Muscle layer of colon (tissue), 2 donors: ENCODE data around the gene ALDH3A2.

Source experiments
- H3K27ac ChIP-seq: one replicate; pipeline ENCODE4 v1.7.0; 2013; ENCODE audit warnings: low read depth, mild to moderate bottlenecking, low read length, moderate library complexity
- H3K27me3 ChIP-seq, 2 donors: one replicate each; pipeline ENCODE4 v1.7.0; 2013; ENCODE audit warnings: low read length in 2 of 2, mild to moderate bottlenecking in 2 of 2; ENCODE audit not compliant: insufficient read depth in 2 of 2, control insufficient read depth in 1 of 2
- H3K36me3 ChIP-seq: one replicate; pipeline ENCODE4 v1.7.0; 2013; ENCODE audit warnings: mild to moderate bottlenecking, low read length; ENCODE audit not compliant: insufficient read depth
- H3K4me1 ChIP-seq: one replicate; pipeline ENCODE4 v1.7.0; 2013; ENCODE audit warnings: mild to moderate bottlenecking, low read length; ENCODE audit not compliant: insufficient read depth
- H3K4me3 ChIP-seq, 2 donors: one replicate each; pipeline ENCODE4 v1.7.0; 2013; ENCODE audit warnings: low read length in 2 of 2, low read depth in 1 of 2, mild to moderate bottlenecking in 1 of 2, moderate library complexity in 1 of 2
- H3K9ac ChIP-seq: one replicate; pipeline ENCODE4 v1.7.0; 2013; ENCODE audit warnings: low read length
- H3K9me3 ChIP-seq: one replicate; pipeline ENCODE4 v1.7.0; 2013; ENCODE audit warnings: mild to moderate bottlenecking, low read length
- donor health status: abdominal sarcoma.
- donor health status: Adenocarcinoma of cecum.

ALDH3A2 gene

DNA sequence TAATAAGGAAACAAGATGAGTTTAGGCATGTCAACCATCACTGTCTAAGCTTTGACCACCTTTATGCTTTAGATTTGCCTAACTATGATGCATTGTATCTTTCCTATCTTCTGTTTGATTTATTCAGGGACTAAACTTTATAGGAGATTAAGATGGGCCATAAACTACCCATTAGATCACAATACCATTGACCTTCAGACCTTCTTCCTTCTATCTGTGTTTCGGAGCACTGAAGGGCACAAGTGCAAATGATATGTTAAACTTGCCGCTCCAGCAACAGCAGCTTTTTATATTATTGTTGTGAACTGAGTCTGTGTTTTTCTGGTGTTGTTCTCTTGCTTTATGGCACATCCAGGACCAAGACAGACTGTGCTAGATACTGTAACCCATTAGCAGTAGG, 16.6 kb upstream of the ALDH3A2 start:
- no peak overlapping the region for H3K4me3 ChIP-seq
- no peaks in the 10 kb centered on the region for H3K27me3 ChIP-seq
- H3K9me3 ChIP-seq, result no peaks in the 10 kb centered on the region
- no peak overlapping the region for H3K27ac ChIP-seq
- no peaks in the 10 kb centered on the region for H3K36me3 ChIP-seq
- no peaks in the 10 kb centered on the region for H3K4me1 ChIP-seq
- no peak overlapping the region for H3K9ac ChIP-seq

DNA sequence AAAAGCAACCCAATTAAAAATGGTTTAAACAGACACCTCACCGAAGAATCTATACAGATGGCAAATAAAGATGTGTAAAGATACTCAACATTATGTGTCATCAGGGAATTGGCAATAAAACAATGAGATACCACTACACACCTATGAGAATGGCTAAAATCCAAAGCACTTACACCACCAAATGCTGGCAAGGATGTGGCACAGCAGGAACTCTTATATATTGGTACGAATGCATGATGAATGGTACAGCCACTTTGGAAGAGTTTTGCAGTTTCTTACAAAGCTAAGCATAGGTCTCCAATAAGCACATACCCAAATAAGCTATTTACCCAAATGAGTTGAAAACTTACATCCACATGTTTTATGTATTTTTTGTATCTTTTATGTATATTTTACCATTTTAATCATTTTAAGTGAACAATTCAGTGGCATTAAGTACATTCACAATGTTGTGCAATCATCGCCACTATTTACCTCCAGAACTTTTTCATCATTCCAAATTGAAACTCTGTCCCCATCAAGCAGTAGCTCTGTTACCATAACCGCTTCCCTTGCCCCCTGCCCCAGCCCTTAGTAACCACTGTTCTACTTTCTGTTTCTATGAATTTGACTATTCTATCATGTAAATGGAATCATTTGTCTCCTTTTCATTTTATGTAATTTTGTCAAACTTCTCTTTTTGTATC, 6.7 kb upstream of the ALDH3A2 start:
- H3K9me3 ChIP-seq, result no peaks in the 10 kb centered on the region
- H3K9ac ChIP-seq, result no peak overlapping the region
- no peak overlapping the region for H3K4me3 ChIP-seq
- no peak overlapping the region for H3K27ac ChIP-seq
- H3K36me3 ChIP-seq, result no peaks in the 10 kb centered on the region
- no peaks in the 10 kb centered on the region for H3K27me3 ChIP-seq
- H3K4me1 ChIP-seq, result peaks cover 12% of the 10 kb centered on the region

DNA sequence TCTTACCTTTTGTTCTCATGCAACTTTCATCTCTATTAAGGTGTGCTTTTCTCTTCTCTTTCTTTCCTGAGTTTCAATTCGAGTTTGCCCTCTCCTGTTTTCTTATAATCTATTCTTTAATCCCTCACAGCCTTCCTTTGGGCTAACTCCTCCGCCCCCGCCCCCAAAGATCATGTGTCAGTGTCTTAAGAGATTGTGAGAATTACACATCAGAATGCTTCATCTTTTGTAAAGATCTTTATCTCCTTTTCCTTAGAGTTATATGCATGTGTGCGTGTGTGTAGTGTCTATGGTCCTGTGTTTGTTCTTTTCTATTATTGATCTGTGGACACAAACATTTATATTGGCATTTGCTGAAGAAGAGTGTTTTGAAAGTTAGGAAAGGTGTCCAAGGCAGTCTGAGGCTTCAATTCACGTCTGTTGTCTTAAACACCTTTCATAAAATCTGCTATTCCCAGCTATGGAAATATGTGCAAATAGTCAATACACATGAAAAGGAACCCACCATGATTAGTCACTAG, 6.1 kb upstream of the ALDH3A2 start:
- Histone ChIP-seq H3K9me3 (no peaks in the 10 kb centered on the region), H3K9ac (no peak overlapping the region), H3K4me3 (no peak overlapping the region), H3K36me3 (no peaks in the 10 kb centered on the region), H3K4me1 (peaks cover 19% of the 10 kb centered on the region), H3K27ac (no peak overlapping the region), H3K27me3 (no peaks in the 10 kb centered on the region)

DNA sequence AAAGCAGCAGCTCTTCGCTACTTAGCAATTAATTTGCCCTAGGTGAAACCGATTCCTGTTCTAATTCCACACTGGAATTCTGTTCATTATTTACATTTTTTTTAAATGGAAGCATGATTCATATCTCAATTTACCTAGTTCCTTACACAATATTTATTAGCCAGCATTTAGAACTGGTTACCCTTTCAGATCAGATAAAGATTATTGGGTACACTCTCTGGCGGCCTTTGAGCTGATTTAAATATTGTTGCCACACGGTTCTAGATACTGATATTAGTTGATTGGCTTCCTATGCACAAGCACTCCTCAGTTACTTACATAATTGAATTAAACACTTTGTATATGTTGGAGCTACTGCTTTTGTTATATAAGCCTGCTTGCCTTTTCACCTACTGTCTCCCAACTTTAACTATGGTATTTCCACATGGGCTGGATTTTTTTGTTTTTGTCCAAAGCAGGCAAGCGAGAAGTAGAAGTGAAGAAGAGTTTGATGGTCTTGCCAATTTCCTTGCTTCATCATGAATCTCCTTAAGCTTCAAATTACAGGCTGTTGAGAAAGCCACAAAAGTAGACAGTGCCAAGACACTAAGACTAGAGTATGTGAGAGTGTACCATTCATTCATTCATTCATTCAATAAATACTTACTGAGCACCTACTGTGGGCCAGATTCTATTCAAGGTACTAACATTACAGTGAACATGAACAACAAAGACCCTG, 3.9 kb upstream of the ALDH3A2 start:
- H3K4me3 ChIP-seq, result no peak overlapping the region
- no peak overlapping the region for H3K9ac ChIP-seq
- peaks cover 22% of the 10 kb centered on the region for H3K4me1 ChIP-seq
- H3K27ac ChIP-seq, result no peak overlapping the region
- no peaks in the 10 kb centered on the region for H3K9me3 ChIP-seq
- no peaks in the 10 kb centered on the region for H3K36me3 ChIP-seq
- H3K27me3 ChIP-seq, result no peaks in the 10 kb centered on the region

DNA sequence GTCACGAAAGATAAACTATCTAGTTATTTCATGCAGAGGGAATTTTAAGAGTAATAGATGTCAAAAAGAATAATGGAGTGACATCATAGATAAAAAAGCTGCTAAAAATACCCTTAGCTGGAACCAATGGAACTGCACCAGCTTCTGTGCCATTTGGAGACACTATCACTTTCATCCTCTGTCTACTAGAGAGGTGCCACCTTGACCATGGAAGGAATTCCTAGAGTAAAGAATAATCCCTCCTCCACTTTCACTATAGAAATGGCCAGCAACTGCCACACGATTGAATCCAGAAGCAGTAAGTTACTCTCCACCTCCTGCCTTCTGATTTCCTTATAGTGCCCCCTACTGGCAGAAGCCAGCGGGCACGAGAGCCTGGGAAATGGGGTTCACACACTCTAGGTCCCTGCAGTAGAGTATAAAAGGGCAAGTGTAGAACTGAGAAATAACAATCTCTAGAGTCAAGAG, 2.8 kb upstream of the ALDH3A2 start:
- H3K9me3 ChIP-seq, result no peaks in the 10 kb centered on the region
- peak overlapping the region; percentile 15 for H3K27ac ChIP-seq
- H3K36me3 ChIP-seq, result no peaks in the 10 kb centered on the region
- H3K9ac ChIP-seq, result no peak overlapping the region
- no peaks in the 10 kb centered on the region for H3K27me3 ChIP-seq
- peaks cover 31% of the 10 kb centered on the region for H3K4me1 ChIP-seq
- H3K4me3 ChIP-seq, result no peak overlapping the region

DNA sequence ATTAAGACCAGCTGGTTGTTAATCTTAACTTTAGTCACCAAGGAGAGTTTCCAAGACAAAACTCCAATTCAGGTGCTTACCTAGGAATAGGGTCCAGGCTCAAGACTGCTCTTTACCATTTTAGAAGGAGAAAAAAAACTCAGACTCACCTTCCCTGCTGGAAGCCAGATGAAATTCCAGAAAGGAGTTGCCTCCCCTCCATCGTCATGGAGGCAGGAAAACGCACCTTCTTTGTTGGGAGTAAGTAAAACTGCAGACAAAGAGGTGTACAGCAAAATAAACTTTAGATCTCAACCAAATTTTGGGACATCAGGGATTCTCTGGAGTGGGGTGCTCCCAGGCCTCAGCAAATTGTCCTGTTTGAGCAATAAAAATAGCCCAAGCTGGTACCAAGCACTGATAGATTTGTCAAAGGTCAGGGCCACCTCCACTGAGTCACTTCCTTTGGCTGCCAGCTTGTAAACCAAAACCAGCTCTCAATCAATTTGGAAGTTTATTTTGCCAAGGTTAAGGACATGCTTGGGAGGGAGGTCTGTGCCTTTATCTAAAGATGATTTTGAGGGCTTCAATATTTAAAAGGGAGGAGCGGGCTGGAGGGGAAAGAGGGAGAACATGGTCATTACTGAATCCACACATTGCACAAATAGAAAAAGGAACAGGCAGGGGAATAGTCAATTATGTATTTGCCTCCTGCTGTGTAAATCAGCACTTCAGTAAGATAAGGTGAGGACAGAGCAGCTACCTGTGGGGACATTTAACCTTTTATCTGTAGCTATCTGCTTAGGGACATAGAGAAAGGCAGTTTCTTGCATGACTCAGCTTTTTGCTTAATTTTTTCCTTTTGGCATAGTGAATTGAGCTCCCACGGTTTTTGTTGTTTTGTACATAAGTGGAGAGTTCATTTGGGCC, 1.5 kb upstream of the ALDH3A2 start:
- Histone ChIP-seq H3K4me1 (peaks cover 43% of the 10 kb centered on the region), H3K9ac (peak overlapping the region; percentile 69), H3K27ac (peak overlapping the region; percentile 91), H3K9me3 (no peaks in the 10 kb centered on the region), H3K36me3 (no peaks in the 10 kb centered on the region), H3K27me3 (no peaks in the 10 kb centered on the region), H3K4me3 (peak overlapping the region; percentile 90)

DNA sequence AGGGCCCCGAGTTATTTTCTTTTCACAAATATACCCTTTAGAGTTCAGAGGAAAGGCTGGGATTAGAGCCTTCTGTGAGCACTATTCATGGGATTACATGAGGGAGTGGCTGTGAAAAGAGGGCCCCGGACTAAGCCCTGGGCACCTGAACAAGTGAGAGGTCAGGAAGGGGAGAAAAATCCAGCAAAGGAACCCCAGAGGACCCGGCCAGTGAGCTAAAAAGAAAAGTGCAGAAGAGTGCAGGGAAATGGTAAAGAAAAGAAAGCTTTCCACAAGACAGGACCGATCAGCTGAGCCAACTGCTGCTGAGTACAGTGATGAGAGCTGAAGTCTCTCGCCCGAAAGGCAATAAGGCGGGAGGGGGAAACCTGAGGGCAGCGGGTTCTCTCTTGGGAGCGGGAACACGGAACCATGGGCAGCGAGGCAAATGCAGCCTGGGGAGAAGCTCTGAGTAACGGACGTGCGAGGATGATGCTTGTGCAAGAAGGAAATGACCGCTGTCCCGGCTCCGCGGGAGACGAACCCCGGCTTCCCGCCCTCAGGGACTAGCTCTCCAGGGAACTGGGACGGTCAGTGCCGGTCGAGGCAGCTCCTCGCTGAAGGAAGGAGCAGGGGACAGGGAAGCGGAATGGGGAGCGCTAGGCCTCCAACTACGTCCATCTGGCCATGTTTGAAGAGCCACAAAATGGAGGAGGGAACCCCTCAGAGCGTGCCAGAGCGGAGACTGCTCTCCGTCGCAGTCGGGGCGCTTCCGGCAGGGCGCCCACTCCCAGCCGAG, 665 bp upstream of the ALDH3A2 start:
- peaks cover 5% of the 10 kb centered on the region for H3K36me3 ChIP-seq
- no peaks in the 10 kb centered on the region for H3K9me3 ChIP-seq
- peaks cover 49% of the 10 kb centered on the region for H3K4me1 ChIP-seq
- H3K27ac ChIP-seq, result peak overlapping the region; percentile 91
- H3K27me3 ChIP-seq, result no peaks in the 10 kb centered on the region
- H3K9ac ChIP-seq, result peak overlapping the region; percentile 69
- H3K4me3 ChIP-seq, result peak overlapping the region; percentile 90

DNA sequence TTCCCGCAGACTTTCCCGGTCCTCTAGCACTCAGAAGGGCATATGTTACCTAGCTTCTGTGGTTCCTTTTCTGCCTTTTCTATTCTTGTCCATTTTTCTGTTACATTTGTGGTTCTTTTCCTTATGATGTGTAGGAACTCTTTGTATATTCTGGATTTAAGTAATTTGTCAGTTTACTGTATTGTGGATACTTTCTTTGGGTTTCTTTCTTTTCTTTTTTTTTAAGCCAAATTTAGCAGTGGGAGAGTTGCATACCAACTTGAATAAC, 657 bp downstream of the ALDH3A2 start:
- Histone ChIP-seq H3K36me3 (peaks cover 7% of the 10 kb centered on the region), H3K9me3 (no peaks in the 10 kb centered on the region), H3K4me3 (peak overlapping the region; percentile 90), H3K27me3 (no peaks in the 10 kb centered on the region), H3K9ac (peak overlapping the region; percentile 45), H3K27ac (peak overlapping the region; percentile 91), H3K4me1 (peaks cover 49% of the 10 kb centered on the region)

DNA sequence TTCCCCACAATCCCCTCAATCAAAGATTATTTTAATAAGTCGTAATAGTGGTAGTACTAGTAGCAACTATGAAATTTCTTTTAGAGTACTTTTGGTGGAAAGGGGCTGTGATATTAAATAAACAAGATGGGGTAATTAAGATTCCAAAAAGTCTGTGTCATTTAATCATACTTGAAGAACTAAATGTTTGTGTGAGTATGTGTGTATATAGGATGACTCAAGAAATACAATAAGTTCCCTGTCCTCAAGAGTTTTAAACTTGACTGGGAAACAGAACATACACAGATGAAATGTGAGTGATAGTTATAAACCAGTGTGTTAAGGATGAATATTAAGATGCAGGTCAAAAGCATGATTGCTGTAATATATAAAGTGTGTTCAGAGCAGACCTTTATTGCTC, 2.3 kb downstream of the ALDH3A2 start:
- Histone ChIP-seq H3K27ac (no peak overlapping the region), H3K36me3 (peaks cover 17% of the 10 kb centered on the region), H3K4me1 (peaks cover 41% of the 10 kb centered on the region), H3K4me3 (no peak overlapping the region), H3K27me3 (no peaks in the 10 kb centered on the region), H3K9me3 (no peaks in the 10 kb centered on the region), H3K9ac (no peak overlapping the region)

DNA sequence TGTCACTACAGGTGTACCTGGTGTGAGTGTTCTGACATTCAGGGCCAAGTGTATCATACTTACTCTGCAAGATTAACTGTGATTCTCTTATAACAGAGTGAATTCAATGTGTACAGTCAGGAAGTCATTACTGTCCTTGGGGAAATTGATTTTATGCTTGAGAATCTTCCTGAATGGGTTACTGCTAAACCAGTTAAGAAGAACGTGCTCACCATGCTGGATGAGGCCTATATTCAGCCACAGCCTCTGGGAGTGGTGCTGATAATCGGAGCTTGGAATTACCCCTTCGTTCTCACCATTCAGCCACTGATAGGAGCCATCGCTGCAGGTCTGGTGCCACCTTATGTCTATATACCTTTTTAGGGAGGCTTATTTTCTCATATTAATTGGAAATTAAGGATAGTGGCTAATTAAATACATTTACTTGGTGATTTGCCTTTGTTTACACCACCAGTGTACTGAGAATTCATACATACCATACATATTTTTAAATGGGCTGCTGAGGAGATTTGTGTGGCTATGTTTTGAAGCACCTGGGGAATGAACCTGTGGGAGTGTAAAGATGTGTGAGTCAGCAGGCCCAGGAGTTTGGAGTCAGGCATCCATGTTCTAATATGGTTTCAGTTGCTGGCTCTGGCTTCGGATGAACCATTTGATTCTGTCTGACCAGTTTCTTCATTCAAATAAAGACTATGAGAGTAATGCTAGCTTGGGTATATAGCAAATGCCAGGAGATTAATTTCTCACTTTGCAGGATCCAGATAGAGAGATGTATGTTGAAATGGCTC, 3.1 kb downstream of the ALDH3A2 start:
- H3K27ac ChIP-seq, result no peak overlapping the region
- no peaks in the 10 kb centered on the region for H3K9me3 ChIP-seq
- H3K36me3 ChIP-seq, result peaks cover 24% of the 10 kb centered on the region
- peaks cover 38% of the 10 kb centered on the region for H3K4me1 ChIP-seq
- peak overlapping the region; percentile 8 for H3K9ac ChIP-seq
- no peaks in the 10 kb centered on the region for H3K27me3 ChIP-seq
- H3K4me3 ChIP-seq, result no peak overlapping the region
